IMR-90 (cell line): ENCODE measurements around the gene LRRC55. TPM values are rescaled to one million over a fixed set of nuclear protein-coding genes. Genes with fewer than 3 reads are reported as not detected.

Experiments
- ATAC-seq: fragments of 200-7000 bp; cut with Tn5 transposase; 2 replicates; pipeline ENCODE4 v1.9.1; 2020; ENCODE audit warnings: low read depth, mild to moderate bottlenecking, moderate library complexity
- BruUV-seq: library from RNA; stranded (reverse); fragments of 400-500 nt; replicated peaks from 2 replicates; lab custom pipeline; 2021; lab: Mats Ljungman, UMichigan
- CTCF ChIA-PET: fragments of 300-600 bp; formaldehyde crosslinking; extraction: SDS; loops from one replicate; lab custom pipeline; 2021; ENCODE audit warnings: antibody characterized with exemption; lab: Yijun Ruan, JAX
- POLR2A ChIA-PET: fragments of 300-600 bp; sonication (Branson Sonifier 250); formaldehyde crosslinking; loops from one replicate; lab custom pipeline; 2022; ENCODE audit warnings: antibody characterized with exemption; ENCODE audit not compliant: unreplicated experiment; lab: Charles Lee
- DNase-seq: peaks from one replicate; pipeline ENCODE4 v3.0.0; 2013
- H2AFZ ChIP-seq: replicated peaks from 2 replicates; pipeline ENCODE3; 2013; ENCODE audit warnings: low read length, mild to moderate bottlenecking; ENCODE audit not compliant: poor library complexity
- H2AK5ac ChIP-seq: 2 replicates; pipeline ENCODE4 v1.6.1; 2013; ENCODE audit warnings: low read depth, low read length, inconsistent platforms
- H2AK9ac ChIP-seq: replicated peaks from 2 replicates; pipeline ENCODE3; 2013; ENCODE audit warnings: mild to moderate bottlenecking, low read depth, low read length, moderate library complexity; ENCODE audit not compliant: poor library complexity
- H2BK120ac ChIP-seq: 2 replicates; pipeline ENCODE4 v1.6.1; 2013; ENCODE audit warnings: low read depth, low read length, inconsistent platforms
- H2BK15ac ChIP-seq: 3 replicates; pipeline ENCODE4 v1.6.1; 2013; ENCODE audit warnings: low read depth, low read length, inconsistent platforms
- H2BK20ac ChIP-seq: 2 replicates; pipeline ENCODE4 v1.6.1; 2013; ENCODE audit warnings: low read depth, mild to moderate bottlenecking, inconsistent platforms, low read length, moderate library complexity
- H2BK5ac ChIP-seq: 2 replicates; pipeline ENCODE4 v1.6.1; 2013; ENCODE audit warnings: mild to moderate bottlenecking, low read depth, low read length, inconsistent platforms; ENCODE audit not compliant: poor library complexity, severe bottlenecking
- H3K14ac ChIP-seq: replicated peaks from 2 replicates; pipeline ENCODE4 v1.6.1; 2013; ENCODE audit warnings: low read depth, low read length, inconsistent platforms
- H3K18ac ChIP-seq: 2 replicates; pipeline ENCODE4 v1.6.1; 2013; ENCODE audit warnings: low read depth, low read length, control low read depth
- H3K23ac ChIP-seq: 2 replicates; pipeline ENCODE4 v1.6.1; 2013; ENCODE audit warnings: low read depth, low read length, inconsistent platforms
- H3K27ac ChIP-seq: 2 replicates; pipeline ENCODE4 v1.5.1; 2013; ENCODE audit warnings: mild to moderate bottlenecking, control low read depth, low read length; ENCODE audit not compliant: insufficient read depth
- H3K27me3 ChIP-seq: 2 replicates; pipeline ENCODE4 v1.6.1; 2013; ENCODE audit warnings: low read length; ENCODE audit not compliant: control insufficient read depth, insufficient read depth
- H3K36me3 ChIP-seq: 2 replicates; pipeline ENCODE4 v1.6.1; 2013; ENCODE audit warnings: low read length, mixed read lengths; ENCODE audit not compliant: control insufficient read depth, insufficient read depth
- H3K4ac ChIP-seq: 2 replicates; pipeline ENCODE4 v1.6.1; 2013; ENCODE audit warnings: low read depth, low read length, inconsistent platforms
- H3K4me1 ChIP-seq: 2 replicates; pipeline ENCODE4 v1.6.1; 2013; ENCODE audit warnings: low read length, mixed read lengths; ENCODE audit not compliant: control insufficient read depth, insufficient read depth
- H3K4me2 ChIP-seq: 2 replicates; pipeline ENCODE4 v1.6.1; 2013; ENCODE audit warnings: low read depth, mild to moderate bottlenecking, control low read depth, low read length, moderate library complexity
- H3K4me3 ChIP-seq: 2 replicates; pipeline ENCODE4 v1.5.1; 2013; ENCODE audit warnings: low read depth, mild to moderate bottlenecking, control low read depth, low read length, moderate library complexity; ENCODE audit not compliant: insufficient read depth
- H3K56ac ChIP-seq: 2 replicates; pipeline ENCODE4 v1.6.1; 2013; ENCODE audit warnings: low read length, inconsistent platforms; ENCODE audit not compliant: insufficient read depth; ENCODE audit errors: extremely low read depth
- H3K79me1 ChIP-seq, 2 experiments: 2 replicates each; pipeline ENCODE4 v1.6.1; 2013; ENCODE audit warnings: low read length in 2 of 2, inconsistent platforms in 1 of 2, low read depth in 1 of 2
- H3K9ac ChIP-seq: 2 replicates; pipeline ENCODE4 v1.6.1; 2013; ENCODE audit warnings: low read depth, low read length, control low read depth
- H3K9me1 ChIP-seq: 2 replicates; pipeline ENCODE4 v1.6.1; 2013; ENCODE audit warnings: low read length, inconsistent platforms; ENCODE audit not compliant: insufficient read depth
- H3K9me3 ChIP-seq: 2 replicates; pipeline ENCODE4 v1.6.1; 2013; ENCODE audit warnings: low read length; ENCODE audit not compliant: control insufficient read depth, insufficient read depth
- H4K20me1 ChIP-seq: 2 replicates; pipeline ENCODE4 v1.6.1; 2013; ENCODE audit warnings: low read length, inconsistent platforms; ENCODE audit not compliant: insufficient read depth
- H4K5ac ChIP-seq: 2 replicates; pipeline ENCODE4 v1.6.1; 2013; ENCODE audit warnings: mild to moderate bottlenecking, low read depth, low read length, control low read depth
- H4K8ac ChIP-seq, 2 experiments: 2 replicates each; pipeline ENCODE4 v1.6.1; 2013; ENCODE audit warnings: low read depth in 2 of 2, low read length in 2 of 2, control low read depth in 1 of 2, inconsistent platforms in 1 of 2
- H4K91ac ChIP-seq: 2 replicates; pipeline ENCODE4 v1.6.1; 2013; ENCODE audit warnings: low read depth, low read length, inconsistent platforms; ENCODE audit not compliant: insufficient read depth
- CEBPB ChIP-seq: IDR thresholded peaks from 2 replicates; pipeline ENCODE4 v1.6.1; 2012; ENCODE audit warnings: low read depth, low read length, improper control_type of control experiment
- MAZ ChIP-seq: IDR thresholded peaks from 2 replicates; pipeline ENCODE4 v1.6.1; 2012; ENCODE audit warnings: low read depth, mild to moderate bottlenecking, low read length, improper control_type of control experiment, moderate library complexity, borderline replicate concordance
- MXI1 ChIP-seq: IDR thresholded peaks from 2 replicates; pipeline ENCODE4 v1.6.1; 2012; ENCODE audit warnings: low read depth, mild to moderate bottlenecking, low read length, moderate library complexity, borderline replicate concordance
- POLR2A ChIP-seq: IDR thresholded peaks from 2 replicates; pipeline ENCODE4 v1.6.1; 2012; ENCODE audit warnings: mild to moderate bottlenecking, low read depth, low read length
- RCOR1 ChIP-seq: IDR thresholded peaks from 2 replicates; pipeline ENCODE4 v1.6.1; 2012; ENCODE audit warnings: mild to moderate bottlenecking, low read length, improper control_type of control experiment; ENCODE audit not compliant: insufficient replicate concordance
- RFX5 ChIP-seq: IDR thresholded peaks from 2 replicates; pipeline ENCODE4 v1.8.0; 2012; ENCODE audit warnings: low read depth, mild to moderate bottlenecking, low read length, moderate library complexity
- SMC3 ChIP-seq: fragments of 150-350 bp; IDR thresholded peaks from 2 replicates; pipeline ENCODE4 v1.6.1; 2016; ENCODE audit warnings: low read depth, mild to moderate bottlenecking, antibody characterized with exemption, low read length, moderate library complexity
- WGBS, 2 experiments: methylation state at CpG; one replicate each; pipeline versions ENCODE4 v1.1.5 to v1.1.7; 2013; ENCODE audit warnings: missing lambda C conversion rate in 2 of 2; ENCODE audit not compliant: insufficient read length in 1 of 2; ENCODE audit errors: extremely low coverage in 2 of 2; 5-methylcytosine and 5-hydroxymethylcytosine counted together
- dilution Hi-C: fragments of 300-500 bp; cut with HindIII; formaldehyde crosslinking; loops from one replicate; pipeline ENCODE4 v1.14.3; 2018; ENCODE audit warnings: low sequenced_read_pairs; ENCODE audit not compliant: unreplicated experiment
- in situ Hi-C: fragments of 300-500 bp; cut with MboI; formaldehyde crosslinking; loops from 3 replicates; pipeline ENCODE4 v1.14.3; 2019; ENCODE audit warnings: low sequenced_read_pairs, inconsistent platforms, mixed read lengths
- intact Hi-C: fragments of 100-400 bp; cut with micrococcal nuclease; formaldehyde crosslinking; loops from 2 replicates; pipeline ENCODE4 v1.10.0; 2022
- polyA plus RNA-seq, 3 experiments: library from polyadenylated mRNA; depleted of rRNA; stranded (reverse); fragments of >200 nt; gene quantifications; 2 replicates each; pipeline ENCODE4 v1.2.3, GENCODE V29; 2012; ENCODE audit warnings: low replicate concordance in 1 of 3
- total RNA-seq: library from RNA; depleted of rRNA; stranded (reverse); fragments of >200 nt; gene quantifications from 2 replicates; pipeline ENCODE4 v1.2.3, GENCODE V29; 2012
- TF ChIP-seq, protein P1 (sequence below): fragments of 150-350 bp; IDR thresholded peaks from 2 replicates; pipeline ENCODE4 v1.6.1; 2017; ENCODE audit warnings: mild to moderate bottlenecking, antibody characterized with exemption, low read length, low read depth
- TF ChIP-seq, protein P2 (sequence below): conservative IDR thresholded peaks from 2 replicates; pipeline ENCODE4 v1.5.1; 2012; ENCODE audit warnings: mild to moderate bottlenecking, low read depth, low read length, improper control_type of control experiment

Gene LRRC55
- total and polyA plus RNA-seq, 2 of the 4 experiments (the other 2 are of a cell fraction): not detected

DNA sequence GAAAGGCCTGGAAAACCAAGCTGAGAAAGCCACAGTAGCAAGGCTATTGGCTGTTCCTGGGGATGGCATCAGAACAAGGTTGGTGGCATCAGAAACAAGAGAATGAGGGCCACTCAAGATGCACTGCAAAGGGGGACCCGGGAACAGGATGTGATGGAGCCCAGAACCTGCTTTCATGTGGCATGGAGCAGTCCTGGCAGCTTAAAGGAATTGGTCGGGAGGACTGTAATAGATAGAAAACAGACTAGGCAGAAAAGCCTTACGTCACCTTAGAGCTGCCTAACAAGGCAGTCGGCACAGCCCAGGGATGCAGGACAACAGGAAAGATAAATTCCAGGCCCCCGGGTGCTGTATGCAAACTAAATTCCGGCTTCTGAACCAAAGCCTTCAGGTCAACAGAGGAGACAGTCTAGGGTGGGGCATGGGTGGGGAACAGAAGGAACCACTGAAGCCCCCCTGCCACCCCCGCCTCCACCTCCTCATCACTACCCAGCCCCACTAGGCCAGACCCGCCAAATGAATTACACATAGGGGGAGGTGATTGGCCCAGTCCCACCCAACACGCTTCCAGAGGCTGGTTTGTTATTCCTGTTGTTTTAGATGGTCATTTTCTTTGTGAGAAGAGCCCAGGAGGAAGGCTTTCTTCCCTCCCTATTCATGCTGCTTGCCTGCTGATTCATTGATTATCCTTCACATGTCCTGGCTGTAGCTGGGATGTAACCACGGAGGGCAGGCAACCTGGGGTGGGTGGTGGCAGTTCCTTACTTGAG is 25.7 kb upstream of the LRRC55 start:
- no TSS peak for BruUV-seq
- peaks cover 2% of the 10 kb centered on the region for H3K27me3 ChIP-seq
- dilution Hi-C loops: no loop called here

More for the DNA sequence above, 25.7 kb upstream of the LRRC55 start:
- Histone ChIP-seq H3K23ac (no peak overlapping the region), H3K4ac (no peak overlapping the region), H3K36me3 (no peaks in the 10 kb centered on the region), H2BK120ac (no peak overlapping the region), H2BK15ac (no peak overlapping the region), H3K4me3 (no peak overlapping the region), H4K5ac (no peak overlapping the region), H2AK5ac (no peak overlapping the region), H2BK5ac (no peak overlapping the region), H2BK20ac (no peak overlapping the region), H2AK9ac (no peak overlapping the region), H3K14ac (no peak overlapping the region), H2AFZ (no peak overlapping the region), H3K18ac (no peak overlapping the region), H3K9ac (no peak overlapping the region), H3K9me1 (no peaks in the 10 kb centered on the region), H4K20me1 (no peaks in the 10 kb centered on the region), H3K56ac (no peak overlapping the region), H4K91ac (no peak overlapping the region), H4K8ac (no peak overlapping the region), H3K27ac (no peak overlapping the region), H3K79me1 (no peaks in the 10 kb centered on the region), H3K4me2 (no peak overlapping the region), H3K4me1 (no peaks in the 10 kb centered on the region), H3K9me3 (no peaks in the 10 kb centered on the region)
- 42% methylated on average over 2 of the region's 10 CpGs; no CpG with 5 or more reads in 1 of the 2 experiments for WGBS, 2 experiments
- intact Hi-C loops: no loop called here
- ChIA-PET CTCF (no interaction called here), POLR2A (no interaction called here)
- in situ Hi-C loops: no loop called here
- DNase-seq (no peak), ATAC-seq (no peak)
- TF ChIP-seq RCOR1 (no peak), RFX5 (no peak), SMC3 (no peak), MAZ (no peak), MXI1 (no peak), POLR2A (no peak), CEBPB (no peak)
- TF ChIP-seq, protein P1, sequence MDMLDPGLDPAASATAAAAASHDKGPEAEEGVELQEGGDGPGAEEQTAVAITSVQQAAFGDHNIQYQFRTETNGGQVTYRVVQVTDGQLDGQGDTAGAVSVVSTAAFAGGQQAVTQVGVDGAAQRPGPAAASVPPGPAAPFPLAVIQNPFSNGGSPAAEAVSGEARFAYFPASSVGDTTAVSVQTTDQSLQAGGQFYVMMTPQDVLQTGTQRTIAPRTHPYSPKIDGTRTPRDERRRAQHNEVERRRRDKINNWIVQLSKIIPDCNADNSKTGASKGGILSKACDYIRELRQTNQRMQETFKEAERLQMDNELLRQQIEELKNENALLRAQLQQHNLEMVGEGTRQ: no peak
- TF ChIP-seq, protein P2, sequence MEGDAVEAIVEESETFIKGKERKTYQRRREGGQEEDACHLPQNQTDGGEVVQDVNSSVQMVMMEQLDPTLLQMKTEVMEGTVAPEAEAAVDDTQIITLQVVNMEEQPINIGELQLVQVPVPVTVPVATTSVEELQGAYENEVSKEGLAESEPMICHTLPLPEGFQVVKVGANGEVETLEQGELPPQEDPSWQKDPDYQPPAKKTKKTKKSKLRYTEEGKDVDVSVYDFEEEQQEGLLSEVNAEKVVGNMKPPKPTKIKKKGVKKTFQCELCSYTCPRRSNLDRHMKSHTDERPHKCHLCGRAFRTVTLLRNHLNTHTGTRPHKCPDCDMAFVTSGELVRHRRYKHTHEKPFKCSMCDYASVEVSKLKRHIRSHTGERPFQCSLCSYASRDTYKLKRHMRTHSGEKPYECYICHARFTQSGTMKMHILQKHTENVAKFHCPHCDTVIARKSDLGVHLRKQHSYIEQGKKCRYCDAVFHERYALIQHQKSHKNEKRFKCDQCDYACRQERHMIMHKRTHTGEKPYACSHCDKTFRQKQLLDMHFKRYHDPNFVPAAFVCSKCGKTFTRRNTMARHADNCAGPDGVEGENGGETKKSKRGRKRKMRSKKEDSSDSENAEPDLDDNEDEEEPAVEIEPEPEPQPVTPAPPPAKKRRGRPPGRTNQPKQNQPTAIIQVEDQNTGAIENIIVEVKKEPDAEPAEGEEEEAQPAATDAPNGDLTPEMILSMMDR: no peak
